Measurements from ENCODE around the gene SSR1. TPM values are rescaled to one million over a fixed set of nuclear protein-coding genes. Genes with fewer than 3 reads are reported as not detected.
A peak's percentile ranks its signal among the peaks of the same experiment; 100 is the strongest.
"Not testable (repeated sequence)": the region's sequence is repeated elsewhere in the genome, so short reads cannot be mapped to it uniquely, and the experiment has no call there.

Gene SSR1
- total RNA-seq, 4 donors from 2014 or later: 39.5 to 122 (median 80.8) TPM

- 91 to 93% methylated on average over 8 of the region's 15 CpGs for WGBS, 2 donors
- Histone ChIP-seq H3K4me1 (peaks cover 13 to 51% (median 21%) of the 10 kb centered on the region in 3 donors), H3K4me3 (no peak overlapping the region), H3K9me3 (no peaks in the 10 kb centered on the region), H3K36me3 (no peaks in the 10 kb centered on the region), H3K27ac (no peak overlapping the region), H3K27me3 (no peaks in the 10 kb centered on the region)
- intact Hi-C loops (cut with DNase I): no loop called here
- DNase-seq: no peak
- TF ChIP-seq, protein P1, sequence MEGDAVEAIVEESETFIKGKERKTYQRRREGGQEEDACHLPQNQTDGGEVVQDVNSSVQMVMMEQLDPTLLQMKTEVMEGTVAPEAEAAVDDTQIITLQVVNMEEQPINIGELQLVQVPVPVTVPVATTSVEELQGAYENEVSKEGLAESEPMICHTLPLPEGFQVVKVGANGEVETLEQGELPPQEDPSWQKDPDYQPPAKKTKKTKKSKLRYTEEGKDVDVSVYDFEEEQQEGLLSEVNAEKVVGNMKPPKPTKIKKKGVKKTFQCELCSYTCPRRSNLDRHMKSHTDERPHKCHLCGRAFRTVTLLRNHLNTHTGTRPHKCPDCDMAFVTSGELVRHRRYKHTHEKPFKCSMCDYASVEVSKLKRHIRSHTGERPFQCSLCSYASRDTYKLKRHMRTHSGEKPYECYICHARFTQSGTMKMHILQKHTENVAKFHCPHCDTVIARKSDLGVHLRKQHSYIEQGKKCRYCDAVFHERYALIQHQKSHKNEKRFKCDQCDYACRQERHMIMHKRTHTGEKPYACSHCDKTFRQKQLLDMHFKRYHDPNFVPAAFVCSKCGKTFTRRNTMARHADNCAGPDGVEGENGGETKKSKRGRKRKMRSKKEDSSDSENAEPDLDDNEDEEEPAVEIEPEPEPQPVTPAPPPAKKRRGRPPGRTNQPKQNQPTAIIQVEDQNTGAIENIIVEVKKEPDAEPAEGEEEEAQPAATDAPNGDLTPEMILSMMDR (IDR thresholded peaks at IDR 0.05): no peak
- no peak for TF ChIP-seq POLR2A (IDR thresholded peaks at IDR 0.05)
These were observed 49.0 kb downstream of the SSR1 start for GRCh38 chr6:7264041-7264440.

GRCh38 chr6:7263519-7263805 is 49.5 kb downstream of the SSR1 start:
- H3K27ac ChIP-seq; H3K27me3 ChIP-seq; H3K9me3 ChIP-seq; DNase-seq; intact Hi-C loops (cut with DNase I); H3K4me3 ChIP-seq; H3K36me3 ChIP-seq: not testable (repeated sequence)
- 88 to 95% methylated on average over 8 to 9 of the region's 9 CpGs for WGBS, 2 donors
- H3K4me1 ChIP-seq: peaks cover 13 to 46% (median 20%) of the 10 kb centered on the region in 3 donors

DNA sequence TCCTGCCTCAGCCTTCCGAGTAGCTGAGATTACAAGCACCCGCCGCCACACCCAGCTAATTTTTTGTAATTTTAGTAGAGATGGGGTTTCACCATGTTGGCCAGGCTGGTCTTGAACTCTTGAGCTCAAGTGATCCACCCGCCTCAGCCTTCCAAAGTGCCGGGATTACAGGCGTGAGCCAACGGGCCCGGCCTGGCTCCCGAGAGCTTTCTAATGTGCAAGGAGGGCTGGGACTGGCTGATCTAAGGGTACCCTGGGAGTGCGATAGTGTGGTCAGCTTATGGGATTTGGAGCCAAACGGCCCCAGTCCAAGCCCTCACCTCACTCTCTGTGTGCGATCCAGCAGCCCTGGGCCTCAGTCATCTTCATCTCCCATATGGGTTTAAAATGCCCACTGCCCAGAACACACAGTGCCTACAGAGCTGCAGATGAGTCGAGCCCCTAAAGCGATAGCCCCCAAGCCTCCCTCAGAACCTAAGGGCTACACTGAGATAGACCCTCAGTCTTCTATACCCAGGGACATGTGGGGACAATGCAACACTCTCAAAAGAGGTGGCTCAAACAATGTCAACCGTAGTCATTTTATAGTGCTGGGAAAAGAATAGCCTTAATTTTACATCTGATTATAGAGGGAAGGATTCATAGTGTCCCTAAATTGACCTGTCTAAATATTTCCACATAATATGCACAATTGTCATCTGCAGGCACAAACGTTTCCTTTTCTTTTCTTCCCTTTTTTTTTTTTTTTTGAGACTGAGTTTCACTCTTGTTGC is 50.1 kb downstream of the SSR1 start:
- WGBS, 2 donors: 78 to 82% methylated on average over 8 to 9 of the region's 16 CpGs
- Histone ChIP-seq H3K36me3 (no peaks in the 10 kb centered on the region), H3K27me3 (no peaks in the 10 kb centered on the region), H3K4me1 (peaks cover 13 to 40% (median 15%) of the 10 kb centered on the region in 3 donors), H3K27ac (no peak overlapping the region), H3K4me3 (no peak overlapping the region), H3K9me3 (no peaks in the 10 kb centered on the region)
- intact Hi-C loops (cut with DNase I): no loop called here
- TF ChIP-seq, protein P1 (IDR thresholded peaks at IDR 0.05): no peak
- no peak for TF ChIP-seq POLR2A (IDR thresholded peaks at IDR 0.05)
- DNase-seq: no peak

DNA sequence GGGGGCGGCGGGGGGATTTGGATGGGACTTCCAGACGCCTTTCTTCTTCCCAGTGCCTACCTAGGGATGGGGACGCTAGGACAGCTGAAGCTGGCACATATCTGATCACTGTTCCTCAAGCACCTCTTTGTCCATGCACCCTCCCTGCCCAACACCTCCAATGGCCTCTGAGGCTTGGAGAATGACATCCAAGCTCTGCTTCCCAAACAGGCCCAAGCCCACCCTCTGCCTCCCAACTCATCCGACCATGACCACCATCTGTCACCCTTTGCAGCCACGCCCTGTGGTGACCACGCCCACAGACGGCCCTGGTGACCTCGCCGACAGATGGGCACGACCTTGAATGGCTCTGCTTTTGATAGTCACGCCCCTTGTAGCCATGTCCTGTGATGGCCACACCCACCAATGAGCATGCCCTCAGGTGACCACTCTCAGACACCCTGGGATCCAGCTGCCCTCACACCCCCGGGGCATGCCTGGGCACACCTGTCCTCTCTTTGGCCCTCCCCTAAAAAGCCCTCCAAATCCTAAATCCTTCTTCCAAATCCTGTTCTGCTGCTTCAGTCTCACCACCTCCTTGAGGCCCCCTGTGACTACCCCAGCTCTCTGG is 51.0 kb downstream of the SSR1 start:
- intact Hi-C loops (cut with DNase I): no loop called here
- TF ChIP-seq, protein P1 (IDR thresholded peaks at IDR 0.05): no peak
- Histone ChIP-seq H3K27me3 (no peaks in the 10 kb centered on the region), H3K4me1 (peaks cover 13 to 31% (median 14%) of the 10 kb centered on the region in 3 donors), H3K27ac (peak overlapping the region; percentile 74 to 90 (median 82)), H3K9me3 (no peaks in the 10 kb centered on the region), H3K4me3 (peak overlapping the region; percentile 35 to 82 (median 58)), H3K36me3 (no peaks in the 10 kb centered on the region)
- 35 to 41% methylated on average over 4 to 13 of the region's 13 CpGs for WGBS, 2 donors
- DNase-seq: no peak

DNA sequence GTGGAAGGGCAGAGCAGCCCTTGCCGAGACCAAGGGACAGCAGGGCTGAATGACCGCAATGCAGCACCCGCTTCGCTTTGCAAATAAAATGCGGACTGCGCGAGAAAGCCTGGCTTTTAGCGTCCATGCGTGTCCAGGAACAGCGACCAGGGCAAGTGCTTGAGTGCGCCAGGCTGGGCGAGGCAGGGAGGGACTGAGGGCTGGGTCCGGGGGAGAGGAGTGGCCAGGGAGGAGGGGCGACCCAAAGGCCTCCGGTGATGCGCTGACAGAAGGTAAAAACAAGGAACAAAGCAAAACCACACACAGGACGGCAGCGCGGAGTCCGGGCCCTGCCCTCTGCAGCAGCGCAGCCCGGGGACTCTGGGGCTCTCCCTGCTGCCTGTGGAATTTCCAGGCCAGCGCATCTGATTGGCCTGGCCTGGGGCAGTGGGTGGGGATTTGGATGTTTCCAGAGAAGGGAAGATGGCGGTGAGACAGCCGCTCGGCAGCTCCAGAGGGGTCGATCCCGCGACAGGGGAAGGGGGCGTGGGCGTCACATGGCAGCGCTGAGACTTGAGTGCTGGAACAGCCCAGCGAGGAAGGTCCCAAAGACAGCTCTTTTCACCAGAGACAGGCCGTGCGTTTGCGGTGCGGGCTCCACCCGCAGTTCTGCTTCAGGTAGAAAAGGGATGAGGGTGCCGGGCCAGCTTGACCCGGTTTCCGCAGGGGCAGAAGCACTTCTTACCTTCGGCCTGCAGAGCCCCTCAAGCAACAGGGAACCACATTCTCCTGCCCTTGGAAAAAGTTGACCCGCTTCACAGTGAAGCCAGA is 51.8 kb downstream of the SSR1 start:
- intact Hi-C loops (cut with DNase I): no loop called here
- DNase-seq: peak; percentile 36

More for the DNA sequence above, 51.8 kb downstream of the SSR1 start:
- H3K4me1 ChIP-seq: peaks cover 13 to 24% (median 14%) of the 10 kb centered on the region in 3 donors
- no peaks in the 10 kb centered on the region for H3K27me3 ChIP-seq
- peak overlapping the region; percentile 74 to 90 (median 82) for H3K27ac ChIP-seq
- H3K4me3 ChIP-seq: peak overlapping the region; percentile 35 to 82 (median 58)
- H3K36me3 ChIP-seq: no peaks in the 10 kb centered on the region
- no peaks in the 10 kb centered on the region for H3K9me3 ChIP-seq
- TF ChIP-seq, protein P1 (IDR thresholded peaks at IDR 0.05): no peak
- TF ChIP-seq POLR2A (IDR thresholded peaks at IDR 0.05): peak in 3 of 4 donors; percentile 37 to 69 (median 55)
- WGBS, 2 donors: 0 to 2% methylated on average over 35 to 36 of the region's 43 CpGs

All from esophagus squamous epithelium (tissue), 5 donors.